AG09319 (cell line): Measurements from ENCODE around the gene GPR152.

Source experiments
- DNase-seq: peaks from one replicate; pipeline ENCODE4 v3.0.0-alpha.2; 2010; ENCODE audit warnings: low read depth; ENCODE audit errors: extremely low read depth
- TF ChIP-seq, protein P1 (sequence below): IDR thresholded peaks from 2 replicates; pipeline ENCODE4 v1.5.1; 2011; ENCODE audit warnings: low read depth, mild to moderate bottlenecking, inconsistent platforms, low read length, moderate library complexity

The GPR152 gene, protein sequence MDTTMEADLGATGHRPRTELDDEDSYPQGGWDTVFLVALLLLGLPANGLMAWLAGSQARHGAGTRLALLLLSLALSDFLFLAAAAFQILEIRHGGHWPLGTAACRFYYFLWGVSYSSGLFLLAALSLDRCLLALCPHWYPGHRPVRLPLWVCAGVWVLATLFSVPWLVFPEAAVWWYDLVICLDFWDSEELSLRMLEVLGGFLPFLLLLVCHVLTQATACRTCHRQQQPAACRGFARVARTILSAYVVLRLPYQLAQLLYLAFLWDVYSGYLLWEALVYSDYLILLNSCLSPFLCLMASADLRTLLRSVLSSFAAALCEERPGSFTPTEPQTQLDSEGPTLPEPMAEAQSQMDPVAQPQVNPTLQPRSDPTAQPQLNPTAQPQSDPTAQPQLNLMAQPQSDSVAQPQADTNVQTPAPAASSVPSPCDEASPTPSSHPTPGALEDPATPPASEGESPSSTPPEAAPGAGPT

GRCh38 chr11:67452141-67452952, at the start of gene GPR152:
TSS of gene GPR152 (minus strand) at chr11:67452729. CDS start at chr11:67452724, 5 bp downstream.
- TF ChIP-seq, protein P1, sequence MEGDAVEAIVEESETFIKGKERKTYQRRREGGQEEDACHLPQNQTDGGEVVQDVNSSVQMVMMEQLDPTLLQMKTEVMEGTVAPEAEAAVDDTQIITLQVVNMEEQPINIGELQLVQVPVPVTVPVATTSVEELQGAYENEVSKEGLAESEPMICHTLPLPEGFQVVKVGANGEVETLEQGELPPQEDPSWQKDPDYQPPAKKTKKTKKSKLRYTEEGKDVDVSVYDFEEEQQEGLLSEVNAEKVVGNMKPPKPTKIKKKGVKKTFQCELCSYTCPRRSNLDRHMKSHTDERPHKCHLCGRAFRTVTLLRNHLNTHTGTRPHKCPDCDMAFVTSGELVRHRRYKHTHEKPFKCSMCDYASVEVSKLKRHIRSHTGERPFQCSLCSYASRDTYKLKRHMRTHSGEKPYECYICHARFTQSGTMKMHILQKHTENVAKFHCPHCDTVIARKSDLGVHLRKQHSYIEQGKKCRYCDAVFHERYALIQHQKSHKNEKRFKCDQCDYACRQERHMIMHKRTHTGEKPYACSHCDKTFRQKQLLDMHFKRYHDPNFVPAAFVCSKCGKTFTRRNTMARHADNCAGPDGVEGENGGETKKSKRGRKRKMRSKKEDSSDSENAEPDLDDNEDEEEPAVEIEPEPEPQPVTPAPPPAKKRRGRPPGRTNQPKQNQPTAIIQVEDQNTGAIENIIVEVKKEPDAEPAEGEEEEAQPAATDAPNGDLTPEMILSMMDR = no peak
- no peak for DNase-seq

- DNase-seq = no peak
- TF ChIP-seq, protein P1 = no peak
These were observed 49.3 kb upstream of the GPR152 start for GRCh38 chr11:67501854-67502253.

- DNase-seq = no peak
These were observed 48.5 kb upstream of the GPR152 start for GRCh38 chr11:67500831-67501715.

DNA sequence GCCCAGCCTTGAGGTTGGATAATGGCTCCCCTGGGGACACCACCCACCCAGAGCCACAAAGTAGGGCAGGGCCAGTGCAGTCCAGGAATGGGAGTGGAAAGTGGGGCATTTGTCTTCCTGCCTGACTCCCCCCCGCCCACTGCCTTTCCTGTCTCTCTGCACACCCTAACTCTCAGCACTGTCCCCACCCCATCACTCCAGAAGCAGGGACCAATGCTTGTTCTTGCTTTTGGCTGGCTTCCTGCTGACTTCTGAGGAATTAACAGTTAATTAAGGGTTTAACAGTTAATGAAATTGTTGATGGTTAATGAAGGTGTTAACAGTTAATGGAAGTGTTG, 47.9 kb upstream of the GPR152 start:
- TF ChIP-seq, protein P1 = no peak
- DNase-seq = no peak

More at GRCh38 chr11:67500831-67501715, 48.5 kb upstream of the GPR152 start:
- TF ChIP-seq, protein P1 = no peak

- DNase-seq = no peak
- TF ChIP-seq, protein P1 = no peak
These were observed 47.4 kb upstream of the GPR152 start for GRCh38 chr11:67499808-67500483.

DNA sequence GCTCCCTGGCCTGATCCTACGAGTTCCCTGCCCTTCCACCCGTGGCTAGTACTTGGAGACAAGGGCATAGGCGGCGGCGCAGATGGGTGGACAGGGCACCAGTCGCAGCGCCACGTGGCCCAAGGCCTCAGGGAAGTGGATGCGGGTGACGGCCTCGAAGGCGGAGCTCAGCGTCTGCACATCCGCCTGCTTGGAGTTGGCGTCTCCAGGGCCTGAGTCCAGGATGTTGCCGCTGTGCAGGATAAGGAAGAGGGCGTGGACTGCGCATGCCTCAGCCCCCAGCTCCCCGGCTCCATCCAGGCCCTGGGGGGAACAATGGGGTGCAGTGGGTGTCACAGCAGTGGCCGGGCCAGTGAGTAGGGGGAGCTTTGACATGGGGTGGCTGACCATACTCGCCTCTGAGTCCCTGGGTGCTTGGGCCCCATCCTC, 46.0 kb upstream of the GPR152 start:
- TF ChIP-seq, protein P1 = no peak
- no peak for DNase-seq
